ENCODE results near the gene KCTD3.

Gene KCTD3

DNA sequence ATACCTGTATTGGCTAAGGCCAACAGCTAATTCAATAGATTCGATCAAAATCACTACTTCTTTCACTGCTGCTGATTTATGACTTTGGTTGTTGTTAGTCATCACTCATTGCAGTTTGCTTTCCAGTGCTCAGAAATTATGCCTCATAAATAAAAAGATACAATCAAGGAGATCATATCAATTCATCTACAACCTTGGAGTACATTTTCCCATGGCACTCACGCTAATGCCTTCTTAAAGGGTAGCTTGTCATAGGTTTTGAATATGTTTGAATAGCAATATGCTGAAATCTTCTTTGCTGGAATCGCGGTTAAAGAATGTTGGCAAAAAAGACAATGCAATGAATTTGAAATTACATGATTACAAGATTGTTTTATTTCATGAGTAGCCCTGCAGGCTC lies 89.9 kb downstream of the KCTD3 start:
- DNase-seq (ENCODE audit: low read depth), result no peak

DNA sequence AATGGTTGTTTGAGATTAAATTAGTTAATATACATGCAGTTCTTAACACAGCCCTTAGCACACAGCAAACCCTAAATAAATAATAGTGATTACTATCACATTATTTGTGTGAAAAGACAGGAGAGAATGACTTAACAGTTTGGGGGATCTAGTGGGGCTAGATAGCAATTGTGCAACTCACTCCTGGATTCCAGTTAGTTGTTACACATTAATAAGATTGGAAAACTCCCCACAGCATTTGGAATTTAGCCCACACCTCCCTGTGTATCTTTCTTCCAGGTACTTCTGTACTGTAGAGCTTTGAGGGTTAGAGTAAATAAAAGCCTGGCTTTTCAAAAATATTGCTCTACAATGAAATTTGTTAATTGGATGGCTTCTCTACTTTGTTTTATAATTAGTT lies 93.2 kb downstream of the KCTD3 start:
- DNase-seq (ENCODE audit: low read depth), result no peak

DNA sequence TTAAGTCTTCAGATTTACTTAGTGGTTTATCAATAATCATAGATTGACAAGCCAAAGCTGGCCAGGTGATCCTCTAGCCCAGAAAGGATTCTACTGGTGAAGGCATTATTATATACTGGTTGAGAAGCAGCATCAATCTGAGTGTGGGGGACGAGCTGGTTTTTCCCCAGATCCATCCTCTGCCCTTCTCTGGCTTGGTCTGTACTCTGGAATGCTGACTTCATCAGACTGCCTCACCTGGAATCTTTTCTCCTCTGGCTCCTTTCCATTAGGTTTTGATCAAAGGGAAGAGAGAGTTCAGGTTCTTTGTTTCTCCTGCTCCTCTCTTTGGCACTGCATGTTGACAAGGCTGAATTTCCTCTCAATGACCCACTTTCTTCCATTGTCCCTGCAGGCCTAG lies 93.9 kb downstream of the KCTD3 start:
- no peak for DNase-seq (ENCODE audit: low read depth)

DNA sequence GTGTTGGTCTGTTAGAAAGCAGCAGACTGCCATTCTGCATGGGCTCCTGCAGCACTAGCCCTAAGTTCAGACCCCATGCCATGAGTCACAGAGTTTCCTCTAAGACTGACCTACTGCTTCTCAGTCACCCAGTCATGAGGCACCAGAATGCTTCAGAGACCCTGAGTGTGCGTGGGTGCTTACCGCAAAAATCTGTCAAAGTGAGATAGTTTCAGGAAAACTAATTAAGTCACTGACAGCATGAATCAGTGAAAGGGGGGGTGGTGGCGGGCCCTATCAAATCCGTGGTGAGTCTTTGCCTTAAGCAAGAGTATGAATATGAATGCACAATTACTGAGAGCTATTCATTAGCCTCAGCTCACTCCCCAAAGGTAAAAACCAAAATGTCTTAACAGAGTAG lies 98.1 kb downstream of the KCTD3 start:
- peak; percentile 25 for DNase-seq (ENCODE audit: low read depth)

DNA sequence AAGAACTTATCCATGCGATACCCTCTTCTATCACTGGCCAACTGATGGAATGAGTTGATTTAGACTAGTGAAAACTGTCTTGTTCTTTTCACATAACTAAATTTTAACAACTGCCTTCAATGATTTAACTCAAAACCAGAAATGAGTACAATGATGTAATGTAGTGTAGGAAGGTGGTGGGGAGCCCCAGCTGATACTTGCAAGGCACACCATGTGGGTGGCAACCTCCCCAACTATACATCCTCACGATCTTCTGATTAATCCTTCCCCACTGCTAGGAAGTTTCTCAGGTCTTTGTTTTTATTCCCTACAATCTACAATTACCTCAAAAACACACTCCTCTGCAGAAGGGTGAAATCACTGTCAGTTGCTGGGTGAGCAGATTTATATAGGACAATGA lies 100.7 kb downstream of the KCTD3 start:
- DNase-seq (ENCODE audit: low read depth), result no peak

DNA sequence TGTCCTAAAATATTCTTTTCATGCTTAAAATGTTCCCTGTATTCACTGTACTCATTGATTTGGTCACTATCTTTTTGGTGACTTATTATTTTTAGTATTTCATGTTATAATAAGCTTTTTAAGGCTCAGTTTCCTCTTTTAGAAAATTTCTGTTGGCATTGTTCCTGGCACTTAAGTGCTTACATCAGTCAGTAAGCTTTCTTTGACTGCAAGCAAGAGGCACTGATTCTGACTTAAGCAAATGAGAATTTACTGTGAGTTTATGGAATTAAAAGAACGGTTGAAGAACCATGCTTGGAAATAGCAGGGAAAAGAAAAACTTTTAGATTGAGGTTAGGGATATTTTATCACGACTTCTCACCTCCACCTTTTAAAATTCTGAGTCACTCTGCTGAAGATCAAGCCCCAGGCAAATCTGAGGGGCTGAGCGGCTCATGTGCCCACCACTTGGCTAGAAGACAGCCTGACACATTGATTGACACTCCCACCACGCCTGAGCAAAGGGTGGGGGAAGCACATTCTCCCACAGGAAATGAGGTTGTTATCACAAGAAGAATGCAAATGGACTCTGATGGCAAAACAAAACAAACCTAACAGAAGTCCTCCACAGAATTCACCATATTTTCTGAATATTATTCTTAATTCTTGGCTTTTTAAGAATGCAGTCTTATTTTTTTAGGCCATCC lies 102.8 kb downstream of the KCTD3 start:
- no peak for DNase-seq (ENCODE audit: low read depth)
